Measurements from ENCODE around the gene ATP9B.

- TF ChIP-seq CTCF (IDR thresholded peaks at IDR 0.05) (no peak), ZFX (IDR thresholded peaks at IDR 0.05; ENCODE audit: borderline replicate concordance) (no peak)
Observed at GRCh38 chr18:79278896-79279295, 209.7 kb downstream of the ATP9B start.
